Measurements from ENCODE around the gene TRAF7.

Gene TRAF7

DNA sequence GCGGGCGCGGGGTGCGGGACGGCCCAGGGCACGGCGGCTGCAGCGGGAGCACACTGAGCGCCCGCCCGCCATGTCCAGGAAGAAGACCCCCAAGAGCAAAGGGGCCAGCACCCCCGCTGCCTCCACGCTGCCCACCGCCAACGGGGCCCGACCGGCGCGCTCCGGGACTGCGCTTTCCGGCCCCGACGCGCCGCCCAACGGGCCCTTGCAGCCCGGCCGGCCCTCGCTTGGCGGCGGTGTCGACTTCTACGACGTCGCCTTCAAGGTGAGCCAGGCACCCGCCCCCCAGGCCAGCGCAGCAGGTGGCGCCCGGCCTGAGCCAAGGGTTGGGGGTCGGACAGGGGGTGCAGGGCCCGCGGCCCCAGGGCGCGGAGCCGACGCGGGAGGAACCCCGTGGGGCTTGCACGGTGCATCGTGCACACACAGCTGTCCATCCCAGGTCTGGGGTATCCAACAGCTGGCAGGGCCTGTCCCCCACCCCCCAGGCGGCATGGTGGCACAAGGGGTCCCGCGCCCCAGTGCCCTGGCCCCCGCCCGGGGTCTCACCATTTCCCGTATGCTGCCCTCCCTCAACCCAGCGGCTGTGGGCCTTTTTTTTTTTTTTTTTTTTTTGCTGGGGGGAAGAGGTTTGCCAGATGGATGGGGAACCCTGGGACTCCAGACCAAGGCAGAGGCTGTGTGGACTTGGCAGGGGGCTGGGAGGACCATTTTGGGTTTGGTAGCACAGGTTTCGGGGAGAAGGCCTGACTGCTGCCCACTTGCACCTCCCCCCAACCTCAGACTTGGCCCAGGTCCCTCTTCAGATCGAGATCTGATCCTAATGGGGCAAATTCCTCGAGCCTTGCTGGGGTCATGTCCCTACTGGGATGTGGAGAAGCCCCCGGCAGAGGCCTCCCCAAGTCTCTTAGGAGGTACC is 6.6 kb upstream of the TRAF7 start:
- DNase-seq: no peak

DNA sequence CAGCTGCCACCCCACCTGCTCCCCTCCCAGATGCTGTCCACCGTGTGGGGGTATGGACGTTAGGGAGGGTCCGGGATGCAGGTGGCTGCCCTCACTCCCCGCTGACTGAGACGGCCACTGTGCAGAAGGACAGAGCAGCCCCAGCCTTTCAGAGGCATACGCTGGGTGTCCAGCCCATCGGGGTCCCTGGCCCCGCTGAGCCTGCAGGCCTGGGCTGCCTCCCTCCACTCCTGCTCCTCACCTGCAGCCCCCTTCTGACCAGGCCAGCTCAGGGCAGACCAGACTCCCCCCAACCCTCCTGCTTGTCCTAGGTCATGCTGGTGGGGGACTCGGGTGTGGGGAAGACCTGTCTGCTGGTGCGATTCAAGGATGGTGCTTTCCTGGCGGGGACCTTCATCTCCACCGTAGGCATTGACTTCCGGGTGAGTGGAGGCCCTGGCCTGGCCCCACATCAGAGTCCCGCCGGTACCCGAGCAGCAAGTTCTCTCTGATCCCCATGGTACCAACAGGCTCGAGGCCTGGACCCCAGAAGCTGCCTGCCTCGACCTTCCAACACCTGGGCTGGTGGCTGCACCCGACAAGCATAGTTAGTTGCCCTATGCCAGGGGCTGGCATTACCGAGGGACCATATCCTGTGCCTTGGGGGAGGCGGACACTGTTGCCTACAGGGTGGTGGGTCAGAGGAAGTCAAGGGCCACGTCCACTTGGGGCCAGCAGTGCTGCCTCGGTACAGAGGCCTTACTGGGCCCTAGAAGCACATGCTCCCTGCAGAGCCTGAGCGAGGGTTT is 5.8 kb upstream of the TRAF7 start:
- no peak for DNase-seq

DNA sequence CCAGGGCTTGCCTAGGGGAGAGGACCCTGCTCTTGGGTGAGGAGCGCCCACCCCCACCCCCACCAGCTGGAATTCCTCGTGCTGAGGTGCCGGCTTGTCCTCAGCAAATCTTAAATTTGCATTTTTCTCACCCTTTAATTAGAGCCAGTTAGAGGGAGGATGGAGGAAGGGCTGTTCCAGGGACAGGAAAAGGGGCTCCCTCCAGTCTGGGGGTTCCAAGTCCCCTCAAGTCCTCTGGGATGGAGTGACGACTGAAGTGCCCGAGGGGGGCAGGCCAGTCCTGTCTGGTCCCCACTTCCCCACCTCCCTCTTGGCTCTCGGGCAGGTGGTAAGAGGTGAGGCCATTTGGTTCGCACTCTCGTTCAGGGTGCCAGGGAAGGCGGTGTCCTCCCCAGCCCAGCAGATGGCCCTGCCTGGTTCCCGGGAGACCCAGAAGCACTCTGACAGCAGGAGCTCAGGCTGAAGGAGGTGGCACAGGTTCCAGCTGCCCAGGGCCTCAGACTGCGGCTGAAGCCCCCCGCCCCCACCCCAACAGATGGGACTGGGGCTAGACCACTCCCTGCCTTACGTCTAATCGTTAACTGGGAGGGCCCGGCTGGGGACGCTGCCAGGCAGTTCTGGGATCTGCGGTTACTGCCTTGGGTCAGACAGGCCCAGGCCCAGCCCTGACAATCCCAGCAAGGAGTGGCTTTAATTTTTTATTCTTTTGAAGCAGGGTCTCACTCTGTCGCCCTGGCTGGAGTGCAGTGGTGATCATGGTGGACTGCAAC is 5.0 kb upstream of the TRAF7 start:
- no peak for DNase-seq

DNA sequence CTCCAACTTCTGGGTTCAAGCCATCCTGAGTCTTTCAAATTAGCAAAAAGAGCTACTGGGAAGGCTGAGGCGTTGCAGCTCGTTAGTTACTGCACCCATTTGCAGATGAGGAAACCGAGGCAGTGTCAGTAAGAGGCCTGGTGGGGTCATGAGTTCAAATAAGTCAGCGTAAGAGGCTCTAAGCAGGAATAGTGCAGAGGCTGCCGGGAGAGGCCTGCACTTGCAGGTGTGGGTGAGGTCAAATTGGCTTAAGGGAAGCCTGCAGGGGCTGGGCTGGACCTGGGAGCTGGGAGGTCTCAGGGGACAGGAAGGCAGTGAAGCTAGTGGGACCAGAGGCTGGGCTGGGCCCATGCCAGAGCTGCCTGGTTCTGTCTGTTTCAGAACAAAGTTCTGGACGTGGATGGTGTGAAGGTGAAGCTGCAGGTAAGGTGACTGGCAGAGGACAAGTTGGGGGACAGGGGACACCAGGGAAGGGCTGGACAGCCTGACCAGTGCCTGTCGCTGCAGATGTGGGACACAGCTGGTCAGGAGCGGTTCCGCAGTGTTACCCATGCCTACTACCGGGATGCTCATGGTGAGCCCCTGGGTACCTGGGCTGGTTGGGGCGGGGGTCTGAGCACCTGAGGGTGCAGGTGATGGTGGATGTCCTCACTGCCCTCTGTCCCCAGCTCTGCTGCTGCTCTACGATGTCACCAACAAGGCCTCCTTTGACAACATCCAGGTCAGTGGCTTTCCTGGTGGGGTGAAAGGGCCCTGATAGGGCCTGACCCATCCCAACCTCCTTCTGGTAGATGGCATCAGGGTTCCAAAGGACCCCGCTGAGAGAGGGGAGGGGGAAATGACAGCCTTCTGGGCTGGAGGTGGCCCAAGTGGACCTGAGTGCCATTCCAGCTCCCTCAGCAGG is 4.1 kb upstream of the TRAF7 start:
- no peak for DNase-seq

DNA sequence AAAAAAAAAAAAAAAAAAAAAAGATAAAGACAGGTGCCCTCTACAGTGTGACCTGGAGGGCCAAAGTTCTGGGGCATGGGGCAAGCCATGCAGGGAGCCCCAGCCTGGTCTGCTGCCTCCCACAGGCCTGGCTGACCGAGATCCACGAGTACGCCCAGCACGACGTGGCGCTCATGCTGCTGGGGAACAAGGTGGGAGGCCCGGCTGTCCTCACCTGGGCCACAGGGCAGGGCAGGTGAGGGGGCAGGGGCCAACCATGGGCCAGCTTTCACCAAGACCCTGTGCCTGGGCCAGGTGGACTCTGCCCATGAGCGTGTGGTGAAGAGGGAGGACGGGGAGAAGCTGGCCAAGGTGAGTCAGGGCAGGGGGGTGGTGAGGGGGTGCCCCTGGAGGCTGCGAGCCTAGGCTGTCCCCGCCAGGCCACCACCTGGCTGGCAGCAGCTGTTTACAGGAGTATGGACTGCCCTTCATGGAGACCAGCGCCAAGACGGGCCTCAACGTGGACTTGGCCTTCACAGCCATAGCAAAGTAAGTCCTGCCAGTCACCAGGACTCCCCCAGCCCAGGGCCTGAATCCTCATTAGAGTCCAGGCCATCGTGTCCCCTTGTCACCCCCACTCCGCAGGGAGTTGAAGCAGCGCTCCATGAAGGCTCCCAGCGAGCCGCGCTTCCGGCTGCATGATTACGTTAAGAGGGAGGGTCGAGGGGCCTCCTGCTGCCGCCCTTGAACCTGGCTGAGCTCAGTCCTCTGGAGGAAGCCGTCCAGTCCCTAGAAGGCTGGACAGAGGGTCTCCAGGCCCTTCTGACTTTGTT is 2.7 kb upstream of the TRAF7 start:
- DNase-seq: no peak

DNA sequence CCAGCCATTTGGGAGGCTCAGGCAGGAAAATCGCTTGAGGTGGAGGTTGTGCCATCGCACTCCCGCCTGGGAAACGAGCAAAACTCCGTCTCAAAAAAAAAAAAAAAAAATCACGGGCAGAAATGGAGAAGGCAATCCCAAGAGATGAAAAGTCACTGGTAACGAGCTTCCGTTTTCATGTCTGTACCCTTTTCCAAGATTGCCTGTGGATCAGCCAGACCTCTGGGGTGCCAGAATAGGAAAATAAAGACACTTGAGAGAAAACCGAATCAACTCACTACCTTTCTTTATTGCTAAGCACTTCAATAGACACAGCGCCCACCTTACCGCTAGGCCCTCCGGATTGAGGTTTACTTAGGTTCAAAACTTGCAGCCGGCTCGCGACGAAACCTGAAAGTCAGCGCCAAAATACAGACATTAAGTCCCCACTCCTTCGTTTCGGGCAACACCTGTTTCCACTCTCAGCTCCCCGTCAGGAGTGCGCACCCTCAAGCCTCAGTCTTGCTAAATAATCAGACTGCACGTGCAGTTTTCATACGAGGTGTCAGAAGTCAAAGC is 970 bp upstream of the TRAF7 start:
- DNase-seq: no peak

DNA sequence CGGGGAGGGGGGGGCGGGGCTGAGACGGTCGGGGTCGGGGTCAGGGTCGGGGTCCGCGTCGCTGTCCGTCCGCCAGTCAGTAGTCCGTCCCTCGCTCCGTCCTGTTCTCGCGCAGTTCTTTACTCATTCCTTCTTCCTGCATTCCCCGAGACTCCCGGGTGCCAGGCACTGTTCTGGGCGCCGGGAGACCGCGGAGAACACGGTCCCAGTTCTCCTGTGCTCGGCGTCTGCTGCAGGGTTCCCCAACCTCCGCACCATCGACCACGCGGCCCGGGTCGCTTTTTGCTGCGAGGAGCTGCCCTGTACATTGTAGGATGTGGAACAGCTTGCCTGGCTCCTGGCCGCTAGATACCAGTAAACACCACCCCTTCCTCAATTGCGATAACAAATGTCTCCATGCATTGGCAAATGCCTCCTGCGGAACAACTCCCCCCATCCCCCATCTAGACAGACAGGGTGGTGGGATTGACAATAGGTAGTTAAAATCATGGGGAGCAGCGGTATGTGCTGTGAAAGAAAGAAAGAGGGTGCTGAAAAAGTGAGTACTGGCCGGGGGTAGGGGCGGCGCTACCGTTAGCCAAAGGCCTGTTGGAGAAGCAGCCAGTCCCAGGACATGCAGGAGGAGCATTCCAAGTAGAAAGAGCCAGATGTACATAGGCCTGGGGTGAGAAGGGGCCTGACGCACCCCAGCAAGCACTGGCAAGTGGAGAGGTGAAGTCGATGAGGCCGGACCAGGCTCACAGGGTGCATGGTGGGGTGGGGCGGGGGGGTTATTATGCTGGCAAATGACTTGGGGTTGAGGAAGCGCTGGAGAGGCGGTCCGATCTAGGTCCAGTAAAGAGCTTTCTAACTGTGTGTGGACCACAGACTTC is 631 bp downstream of the TRAF7 start:
- DNase-seq: no peak

DNA sequence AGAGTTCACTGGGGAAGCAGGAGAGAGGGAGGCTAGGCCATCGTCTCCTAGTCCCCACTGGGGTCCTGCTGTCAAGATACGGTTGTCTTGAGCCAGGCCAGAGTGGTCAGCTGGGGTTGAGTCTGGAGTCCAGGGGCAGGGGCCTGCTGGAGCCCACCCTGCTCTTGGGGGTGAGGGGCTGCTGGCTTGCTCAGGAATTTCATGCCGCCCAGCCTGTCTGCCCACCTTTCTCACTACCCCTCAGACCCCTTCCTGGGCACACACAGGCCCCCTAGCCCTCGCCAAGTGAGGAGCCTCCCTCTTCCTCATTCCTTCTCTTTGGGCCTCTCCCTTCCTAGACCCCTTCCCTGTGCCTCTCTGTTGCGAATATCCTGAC is 1.3 kb downstream of the TRAF7 start:
- no peak for DNase-seq

DNA sequence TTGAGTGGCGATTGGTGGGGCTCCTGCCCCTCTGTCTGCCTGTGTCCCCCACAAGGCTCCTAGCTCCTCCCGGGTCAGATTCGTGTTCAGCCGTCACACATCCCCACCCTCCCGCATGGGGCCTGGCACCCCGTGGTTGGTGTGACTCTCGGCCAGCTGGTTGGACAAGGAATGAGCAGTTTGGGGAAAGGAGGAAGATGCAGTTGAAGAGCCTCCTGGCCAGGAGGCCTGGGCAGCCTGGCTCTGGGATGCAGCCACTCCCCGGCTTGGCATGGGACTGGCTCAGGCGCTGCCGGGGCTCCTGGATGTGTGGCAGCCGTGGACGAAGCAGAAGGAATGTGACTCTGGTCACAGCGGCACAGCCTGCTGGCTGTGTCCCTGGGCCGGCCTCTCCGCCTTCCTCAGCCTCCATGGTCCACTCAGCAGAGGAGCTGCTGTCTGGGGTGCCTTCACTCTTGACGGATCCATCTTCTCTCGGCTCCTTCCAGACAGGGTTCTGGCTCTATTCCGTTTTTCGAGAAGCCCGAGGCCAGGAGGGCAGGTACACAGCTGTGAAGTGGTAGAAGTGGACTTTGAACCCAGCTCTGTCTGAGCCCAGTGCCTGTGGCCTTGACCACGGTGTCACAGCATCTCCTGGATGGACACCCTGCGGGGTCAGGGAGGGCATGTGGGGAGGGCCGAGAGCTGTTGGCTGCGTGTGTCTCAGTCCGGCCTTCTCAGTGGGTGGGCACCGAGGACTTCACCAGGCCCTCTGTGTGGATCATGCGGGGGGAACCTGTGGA is 2.1 kb downstream of the TRAF7 start:
- no peak for DNase-seq

DNA sequence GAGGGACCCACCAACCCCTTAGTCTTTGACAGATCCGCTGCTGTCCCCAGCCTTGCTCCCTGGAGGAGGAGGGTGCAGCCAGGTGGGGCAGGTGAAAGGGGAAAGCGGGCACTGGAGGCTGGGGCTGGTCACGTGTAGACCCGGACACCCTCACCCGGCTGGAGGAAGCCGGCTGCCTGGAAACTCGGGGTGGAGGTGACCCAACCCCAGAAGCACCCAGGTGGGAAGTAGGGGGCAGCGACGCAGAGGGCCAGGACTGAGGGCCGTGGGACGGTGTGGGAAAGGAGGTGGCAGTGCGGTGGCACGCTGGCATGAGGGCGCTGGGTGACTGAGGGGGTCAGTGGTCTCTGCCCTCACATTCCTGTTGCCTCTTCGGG is 2.7 kb downstream of the TRAF7 start:
- no peak for DNase-seq

DNA sequence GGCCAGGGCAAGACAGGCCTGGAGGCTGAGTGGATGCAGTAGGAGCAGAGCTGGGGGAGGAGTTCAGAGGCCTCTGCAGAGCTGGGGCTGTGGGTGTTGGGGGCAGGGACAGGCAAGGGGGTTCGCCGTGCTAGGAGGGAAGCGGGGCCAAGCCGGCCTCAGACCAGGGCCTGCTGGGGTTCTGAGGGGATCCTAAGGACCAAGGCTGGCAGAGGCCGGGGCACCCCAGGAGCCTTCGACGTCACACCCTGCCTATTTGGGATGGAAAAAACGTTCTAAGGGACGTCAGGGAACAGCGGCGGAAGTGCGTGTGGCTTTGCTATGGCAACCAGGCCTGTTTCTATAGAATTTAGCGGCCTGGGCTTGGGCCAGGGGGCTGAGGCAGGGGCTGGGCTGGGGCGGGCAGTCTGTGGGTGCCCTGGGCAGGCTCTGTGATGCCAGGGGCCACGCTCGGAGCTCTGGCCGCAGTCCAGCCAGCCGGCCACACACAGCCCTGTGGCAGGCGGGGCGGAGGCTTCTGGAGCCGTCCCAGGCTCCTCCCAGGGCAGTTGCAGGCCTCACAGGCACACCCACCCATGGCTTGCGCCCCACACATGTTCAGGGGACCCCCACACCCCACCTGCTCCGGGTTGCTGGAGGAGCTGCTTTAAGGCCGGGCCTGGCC is 3.7 kb downstream of the TRAF7 start:
- peak in 1 of 2 donors; percentile 47 for DNase-seq

DNA sequence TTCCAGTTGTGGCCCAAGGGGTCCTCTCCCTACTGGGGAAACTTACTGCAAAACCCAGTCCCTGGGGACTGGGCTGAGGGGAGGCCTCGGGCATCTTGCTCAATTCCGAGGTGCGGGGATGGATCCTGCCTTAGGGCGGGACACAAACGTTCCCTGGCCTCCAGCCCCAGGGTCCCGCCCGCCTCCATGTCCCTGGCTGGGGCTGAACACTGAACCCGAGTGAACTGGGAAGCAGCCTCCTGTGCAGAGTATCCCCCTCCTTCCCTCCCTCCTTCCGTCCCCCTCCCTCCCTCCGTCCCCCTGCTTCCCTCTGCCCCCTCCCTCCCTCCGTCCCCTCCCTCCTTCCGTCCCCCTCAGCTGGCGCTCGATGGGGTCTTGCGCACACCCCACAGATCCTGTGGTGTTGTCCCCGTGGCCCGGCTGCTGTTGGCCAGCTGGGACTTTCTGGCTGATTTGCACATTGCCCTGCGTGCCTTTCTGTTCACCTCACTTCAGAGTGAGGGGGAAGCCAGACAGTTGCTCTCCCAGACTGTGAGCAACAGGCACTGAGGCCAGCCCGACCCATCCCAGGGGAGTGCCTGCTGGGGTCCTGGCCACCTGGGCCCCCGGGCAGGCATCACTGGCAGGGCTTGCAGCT is 5.5 kb downstream of the TRAF7 start:
- no peak for DNase-seq

DNA sequence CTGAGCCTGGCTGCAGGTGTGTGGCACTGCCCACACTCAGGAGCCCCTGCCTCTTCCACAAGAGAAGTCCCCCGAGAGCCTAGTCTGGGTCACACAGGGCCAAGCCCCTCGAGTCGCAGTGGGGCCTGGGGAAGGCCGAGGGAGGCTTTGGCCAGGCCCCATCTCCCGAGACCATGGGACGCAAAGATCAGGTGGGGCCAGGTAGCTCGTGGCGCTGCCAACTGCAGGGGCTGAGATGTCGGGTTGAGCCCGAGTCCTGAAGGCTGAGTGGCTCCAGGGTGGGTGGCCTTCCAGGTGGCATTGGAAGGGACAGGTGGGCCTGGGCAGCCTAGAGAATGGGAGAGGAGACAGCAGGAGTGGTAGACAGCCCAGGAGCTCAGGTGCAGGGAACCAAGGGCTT is 6.3 kb downstream of the TRAF7 start:
- no peak for DNase-seq

DNA sequence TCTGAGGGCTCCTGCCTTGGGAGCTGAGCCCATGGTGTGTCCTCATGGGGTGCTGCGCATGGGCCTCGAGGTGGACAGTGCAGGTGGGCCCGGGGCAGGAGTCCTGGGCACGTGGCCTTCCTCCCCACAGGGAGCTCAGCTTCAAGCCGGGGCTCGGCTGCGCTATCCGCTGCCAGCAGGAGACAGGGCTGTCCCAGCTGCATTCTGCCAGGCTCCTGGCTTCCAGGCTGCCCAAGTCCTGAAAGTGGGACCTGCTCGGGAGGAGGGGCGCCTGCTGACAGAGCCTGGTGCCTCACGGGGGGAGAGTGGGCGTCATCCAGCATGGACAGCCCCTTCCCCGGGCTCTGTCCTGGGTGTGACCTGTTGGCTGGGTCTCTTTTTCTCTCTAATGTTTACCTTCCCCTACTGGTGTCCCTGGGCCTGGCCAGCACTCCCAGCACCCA is 7.1 kb downstream of the TRAF7 start:
- DNase-seq: no peak

DNA sequence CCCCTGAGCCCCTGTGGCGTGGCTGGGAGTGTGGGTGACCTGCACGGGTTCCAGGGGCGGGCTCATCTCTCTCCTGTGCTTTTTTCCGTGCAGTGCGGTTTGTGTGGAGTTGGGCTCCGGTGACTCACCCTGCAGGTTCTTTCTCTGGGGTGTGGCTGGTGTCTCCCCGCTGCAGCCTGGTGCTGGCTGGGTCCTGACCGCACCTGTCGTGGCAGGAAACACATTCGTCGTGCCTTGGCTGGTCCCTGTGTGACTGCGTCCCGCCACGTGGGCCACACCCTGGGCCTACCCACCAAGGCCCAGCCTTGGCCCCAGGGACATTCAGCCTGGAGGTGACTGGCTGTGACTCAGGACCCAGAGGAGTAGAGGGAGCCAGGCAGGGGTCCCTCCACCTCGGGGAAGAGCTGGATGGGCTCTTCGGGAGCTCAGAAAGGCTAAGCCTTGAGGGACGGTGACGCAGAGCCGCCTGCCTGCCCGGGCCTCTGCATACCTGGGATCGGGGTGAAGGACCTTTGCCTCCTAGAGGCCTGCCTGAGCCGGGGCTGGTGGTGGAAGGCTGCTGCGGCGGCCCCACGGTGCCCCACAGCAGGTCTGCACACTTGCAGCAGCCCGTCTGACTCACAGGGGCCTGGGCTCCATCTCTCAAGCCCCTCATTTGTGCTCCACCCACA is 7.8 kb downstream of the TRAF7 start:
- no peak for DNase-seq

DNA sequence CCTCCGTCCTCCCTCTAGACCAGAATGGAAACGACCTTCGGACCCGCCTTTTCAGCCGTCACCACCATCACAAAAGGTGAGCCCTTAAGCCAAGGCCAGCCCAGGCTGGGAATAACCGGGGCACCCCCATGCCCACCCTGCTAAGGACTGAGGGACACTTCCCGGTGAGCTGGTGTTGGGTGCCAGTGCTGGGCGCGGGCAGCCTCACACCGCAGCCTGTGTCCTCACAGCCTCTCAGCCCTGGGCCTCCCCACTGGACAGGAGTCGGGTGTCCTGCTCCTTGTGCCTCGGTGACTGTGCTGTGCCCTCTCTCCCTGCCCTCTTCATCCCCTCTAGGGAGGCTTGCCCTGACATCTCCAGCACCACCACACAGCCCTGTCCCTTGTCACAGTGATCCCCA is 10.3 kb downstream of the TRAF7 start:
- no peak for DNase-seq

DNA sequence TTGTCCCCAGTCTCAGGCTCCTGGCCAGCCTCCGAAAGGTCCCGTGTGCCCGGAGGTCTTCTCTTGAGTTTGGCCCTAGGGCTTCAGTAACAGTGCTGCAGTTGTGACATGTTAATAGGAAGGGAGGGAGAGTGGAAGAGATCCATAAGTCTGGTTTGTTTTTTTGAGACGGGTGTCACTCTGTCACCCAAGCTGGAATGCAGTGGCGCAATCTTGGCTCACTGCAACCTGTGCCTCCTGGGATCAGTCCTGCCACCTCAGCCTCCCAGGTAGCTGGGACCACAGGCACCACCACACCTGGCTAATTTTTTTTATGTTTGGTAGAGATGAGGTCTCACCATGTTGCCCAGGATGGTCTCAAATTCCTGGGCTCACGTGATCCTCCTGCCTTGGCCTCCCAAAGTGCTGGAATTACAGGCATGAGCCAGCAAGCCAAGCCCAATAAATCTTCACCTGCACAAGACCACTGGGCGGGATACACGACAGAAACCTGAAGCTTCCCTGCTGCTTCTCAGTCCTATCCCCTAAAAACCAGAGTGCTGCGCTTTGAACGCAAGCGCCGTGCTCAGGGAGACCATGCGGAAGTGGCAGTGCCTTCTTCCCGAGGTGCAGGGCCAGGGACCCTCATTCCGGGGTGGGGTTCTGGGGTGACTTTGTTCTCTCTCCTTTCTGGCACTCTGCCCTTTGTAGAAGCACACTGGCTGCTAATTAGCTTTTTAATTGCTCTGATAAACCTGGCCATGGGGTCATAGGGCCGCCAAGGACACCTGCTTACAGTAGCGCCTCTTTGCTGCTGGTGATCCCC is 10.9 kb downstream of the TRAF7 start:
- no peak for DNase-seq

Measured in hippocampal formation (tissue), 2 donors.